NCI-H510A treated with DMSO at 0.1 percent for 48 hours (cell line): ENCODE data around the gene ECE2.
"Not testable (repeated sequence)": the region's sequence is repeated elsewhere in the genome, so short reads cannot be mapped to it uniquely, and the experiment has no call there.

Experiments used
- DNase-seq: peaks from one replicate; lab custom pipeline; 2025; lab: John Stamatoyannopoulos, UW

The ECE2 gene

GRCh38 chr3:184267249-184267648 is 8.6 kb upstream of the ECE2 start:
- not testable (repeated sequence) for DNase-seq

DNA sequence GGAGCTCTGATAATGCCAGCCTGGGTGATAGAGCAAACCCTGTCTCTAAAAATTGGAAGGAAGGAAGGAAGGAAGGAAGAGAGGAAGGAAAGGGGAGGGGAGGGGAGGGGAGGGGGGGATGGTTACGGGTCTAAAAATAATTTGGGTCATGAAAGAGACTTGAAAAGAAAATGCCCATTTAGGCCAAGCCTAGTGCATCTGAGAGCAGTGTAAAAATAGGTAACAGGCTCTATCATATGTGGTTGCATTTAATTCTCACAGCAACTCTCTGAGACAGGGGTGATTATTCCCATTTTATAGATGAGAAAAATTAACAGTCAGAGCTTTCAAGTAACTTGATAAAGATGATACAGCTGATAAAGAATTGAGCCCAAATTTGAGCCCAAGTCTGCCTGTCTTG is 3.6 kb upstream of the ECE2 start:
- no peak for DNase-seq

GRCh38 chr3:184275381-184275701 is 481 bp upstream of the ECE2 start:
- DNase-seq: no peak

DNA sequence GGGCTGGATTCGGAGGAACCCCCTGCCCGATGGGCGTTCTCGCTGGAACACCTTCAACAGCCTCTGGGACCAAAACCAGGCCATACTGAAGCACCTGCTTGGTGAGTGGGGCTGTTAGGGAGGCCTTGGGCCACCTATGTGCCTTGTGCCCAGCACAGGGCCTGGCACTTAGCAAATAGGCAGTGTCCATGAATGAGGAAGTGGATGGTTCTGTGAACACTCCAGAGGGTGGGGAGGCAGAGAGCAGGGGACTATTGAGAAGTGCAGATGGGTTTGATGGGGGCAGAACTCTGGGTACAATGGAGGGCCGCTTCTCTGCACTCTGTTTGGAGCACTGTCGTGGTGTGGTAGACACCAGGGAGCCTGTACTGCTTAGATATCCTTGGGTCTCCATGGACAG is 1.5 kb downstream of the ECE2 start:
- DNase-seq: no peak

GRCh38 chr3:184282941-184283340 is 7.1 kb downstream of the ECE2 start:
- DNase-seq: no peak

DNA sequence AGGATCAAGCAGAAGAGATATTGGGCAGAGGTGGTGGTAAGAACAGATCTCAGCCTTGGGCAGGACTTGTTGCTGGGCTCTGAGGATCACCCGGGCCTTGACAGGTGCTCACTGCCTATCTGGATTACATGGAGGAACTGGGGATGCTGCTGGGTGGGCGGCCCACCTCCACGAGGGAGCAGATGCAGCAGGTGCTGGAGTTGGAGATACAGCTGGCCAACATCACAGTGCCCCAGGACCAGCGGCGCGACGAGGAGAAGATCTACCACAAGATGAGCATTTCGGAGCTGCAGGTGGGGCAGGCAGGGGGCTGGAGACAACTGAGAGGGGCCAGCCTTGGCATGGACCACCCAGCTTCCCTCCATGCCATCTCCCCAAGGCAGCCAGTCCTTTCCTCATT is 7.9 kb downstream of the ECE2 start:
- DNase-seq: no peak

- DNase-seq: peak; percentile 83
Measured at GRCh38 chr3:184284696-184285095, 8.9 kb downstream of the ECE2 start.

DNA sequence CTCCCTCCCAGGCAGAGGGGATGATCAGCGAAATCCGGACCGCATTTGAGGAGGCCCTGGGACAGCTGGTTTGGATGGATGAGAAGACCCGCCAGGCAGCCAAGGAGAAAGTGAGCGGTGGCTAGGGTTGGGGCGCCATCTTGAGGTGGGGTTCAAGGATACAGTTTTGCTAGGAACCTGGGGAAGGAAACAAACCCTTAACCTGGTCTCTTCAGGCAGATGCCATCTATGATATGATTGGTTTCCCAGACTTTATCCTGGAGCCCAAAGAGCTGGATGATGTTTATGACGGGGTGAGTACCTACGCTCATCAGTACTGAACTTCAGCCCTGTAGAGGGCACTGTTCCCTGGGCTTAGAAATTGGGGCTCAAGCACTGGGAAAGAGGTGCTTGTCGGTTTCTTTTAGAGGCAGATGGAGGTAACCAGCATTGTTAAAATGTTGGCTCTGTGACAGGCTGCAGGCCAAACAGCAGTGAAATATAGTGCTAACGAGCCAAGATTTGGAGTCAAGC is 13.7 kb downstream of the ECE2 start:
- peak; percentile 65 for DNase-seq

DNA sequence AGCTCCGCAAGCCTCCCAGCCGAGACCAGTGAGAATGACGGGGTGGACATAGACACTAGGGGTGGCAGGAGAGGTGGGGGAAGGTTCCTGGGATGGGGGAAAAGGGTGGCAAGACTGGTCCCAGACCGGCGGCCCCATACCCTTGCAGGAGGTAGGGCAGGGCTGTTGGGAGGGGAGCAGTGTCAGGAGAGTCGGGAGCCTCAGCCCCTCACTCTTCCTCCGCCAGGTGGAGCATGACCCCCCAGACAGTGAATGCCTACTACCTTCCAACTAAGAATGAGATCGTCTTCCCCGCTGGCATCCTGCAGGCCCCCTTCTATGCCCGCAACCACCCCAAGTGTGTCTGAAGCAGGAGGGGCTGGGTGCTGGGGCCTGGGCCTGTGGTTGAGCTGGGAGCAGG is 14.5 kb downstream of the ECE2 start:
- DNase-seq: no peak

DNA sequence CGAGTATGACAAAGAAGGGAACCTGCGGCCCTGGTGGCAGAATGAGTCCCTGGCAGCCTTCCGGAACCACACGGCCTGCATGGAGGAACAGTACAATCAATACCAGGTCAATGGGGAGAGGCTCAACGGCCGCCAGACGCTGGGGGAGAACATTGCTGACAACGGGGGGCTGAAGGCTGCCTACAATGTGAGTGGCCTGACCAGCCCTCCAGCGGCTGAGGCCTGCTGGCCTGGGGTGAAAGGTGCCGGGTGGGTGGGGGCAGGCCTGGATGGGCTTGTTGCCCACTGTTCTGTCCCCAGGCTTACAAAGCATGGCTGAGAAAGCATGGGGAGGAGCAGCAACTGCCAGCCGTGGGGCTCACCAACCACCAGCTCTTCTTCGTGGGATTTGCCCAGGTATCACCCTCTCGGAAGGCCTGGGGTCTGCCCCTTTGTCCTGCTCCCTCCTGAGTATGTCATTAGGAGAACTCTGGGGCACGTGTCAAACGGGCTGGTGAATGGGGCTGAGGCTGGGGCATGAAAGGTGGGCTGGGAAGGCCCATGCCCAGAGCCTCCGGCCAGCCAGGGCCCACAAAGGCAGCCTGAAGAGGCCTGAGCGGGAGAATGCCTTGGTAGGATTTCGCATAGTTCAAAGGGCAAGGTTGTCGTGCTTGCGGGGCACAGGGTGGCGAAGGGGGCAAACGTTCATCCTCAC is 15.4 kb downstream of the ECE2 start:
- no peak for DNase-seq

- DNase-seq: no peak
Measured at GRCh38 chr3:184291738-184292445, 16.1 kb downstream of the ECE2 start.

DNA sequence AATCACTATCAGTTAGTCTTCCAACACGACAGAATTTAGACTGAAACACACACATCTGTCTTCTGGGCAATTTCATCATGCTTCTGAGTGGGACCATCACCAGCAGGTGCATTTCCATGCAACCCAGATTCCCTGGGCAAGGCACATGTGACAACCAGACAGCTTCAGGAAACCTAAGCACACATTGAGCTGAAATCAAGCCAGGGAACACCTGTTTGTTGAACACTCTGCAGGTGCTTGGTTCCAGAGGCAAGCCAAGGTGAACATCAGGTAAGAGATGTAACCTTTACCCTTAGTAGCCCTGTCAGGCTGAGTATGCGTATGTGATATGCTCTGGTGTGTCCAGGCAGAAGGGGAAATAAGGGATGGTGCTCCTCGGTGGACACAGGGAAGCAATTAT is 19.9 kb downstream of the ECE2 start:
- peak; percentile 17 for DNase-seq

DNA sequence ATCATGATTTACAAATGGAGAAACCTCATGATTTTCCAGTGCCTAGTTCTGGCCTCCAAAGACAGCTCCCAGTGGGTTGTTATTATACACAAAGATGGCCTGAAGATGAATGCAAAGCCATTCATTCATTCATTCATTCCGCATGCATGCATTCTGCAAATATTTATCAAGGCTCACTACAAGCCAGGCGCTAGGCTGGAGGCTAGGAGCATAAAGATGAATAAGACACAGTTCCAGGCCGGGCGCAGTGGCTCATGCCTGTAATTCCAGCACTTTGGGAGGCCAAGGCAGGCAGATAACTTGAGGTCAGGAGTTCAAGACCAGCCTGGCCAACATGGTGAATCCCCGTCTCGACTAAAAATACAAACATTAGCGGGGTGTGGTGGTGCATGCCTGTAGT is 20.8 kb downstream of the ECE2 start:
- no peak for DNase-seq

- peak; percentile 91 for DNase-seq
Measured at GRCh38 chr3:184298759-184299487, 23.1 kb downstream of the ECE2 start, which contains the start of gene PSMD2. Gene PSMD2 (plus strand): TSS chr3:184299241. CDS start chr3:184299267, 26 bp downstream.

- DNase-seq: no peak
Measured at GRCh38 chr3:184299488-184300377, 23.9 kb downstream of the ECE2 start.

DNA sequence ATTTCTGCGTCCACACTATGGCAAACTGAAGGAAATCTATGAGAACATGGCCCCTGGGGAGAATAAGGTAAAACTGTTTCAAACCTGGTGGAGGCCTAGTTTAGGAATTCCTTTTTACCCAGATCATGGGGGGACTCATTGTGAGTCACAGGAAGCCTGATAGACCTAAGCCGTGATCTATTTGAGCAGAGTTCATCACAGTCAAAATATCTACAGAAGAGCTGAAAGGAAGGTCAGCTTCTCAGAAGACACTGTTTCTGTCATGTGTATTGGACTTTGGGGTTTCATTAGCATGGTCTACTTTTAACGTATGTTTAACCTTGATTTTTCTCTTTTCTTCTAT is 24.5 kb downstream of the ECE2 start:
- no peak for DNase-seq

- DNase-seq: peak; percentile 12
Measured at GRCh38 chr3:184305577-184305976, 29.8 kb downstream of the ECE2 start.

DNA sequence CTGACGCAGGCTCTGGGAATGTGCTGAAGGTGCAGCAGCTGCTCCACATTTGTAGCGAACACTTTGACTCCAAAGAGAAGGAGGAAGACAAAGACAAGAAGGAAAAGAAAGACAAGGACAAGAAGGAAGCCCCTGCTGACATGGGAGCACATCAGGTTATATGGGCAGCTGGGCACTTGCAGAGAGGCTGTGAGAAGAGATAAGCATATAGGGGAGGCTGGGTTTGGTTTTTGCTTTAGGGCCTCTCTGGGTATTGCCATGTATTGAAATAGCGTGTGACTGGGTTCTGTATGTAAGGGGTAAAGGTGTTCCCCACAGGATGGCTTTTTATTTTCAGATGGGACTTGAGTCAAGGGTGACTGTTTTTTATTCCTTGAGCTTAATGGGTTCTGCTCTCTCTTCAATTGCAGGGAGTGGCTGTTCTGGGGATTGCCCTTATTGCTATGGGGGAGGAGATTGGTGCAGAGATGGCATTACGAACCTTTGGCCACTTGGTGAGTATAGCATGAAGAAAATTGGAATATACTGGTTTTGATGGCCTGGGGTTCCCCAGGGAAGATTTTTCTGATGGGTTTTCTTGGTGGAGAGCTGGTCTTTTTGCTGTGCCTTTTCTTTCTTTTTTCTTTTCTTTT is 30.6 kb downstream of the ECE2 start:
- DNase-seq: no peak

- no peak for DNase-seq
Measured at GRCh38 chr3:184307915-184308314, 32.1 kb downstream of the ECE2 start.

DNA sequence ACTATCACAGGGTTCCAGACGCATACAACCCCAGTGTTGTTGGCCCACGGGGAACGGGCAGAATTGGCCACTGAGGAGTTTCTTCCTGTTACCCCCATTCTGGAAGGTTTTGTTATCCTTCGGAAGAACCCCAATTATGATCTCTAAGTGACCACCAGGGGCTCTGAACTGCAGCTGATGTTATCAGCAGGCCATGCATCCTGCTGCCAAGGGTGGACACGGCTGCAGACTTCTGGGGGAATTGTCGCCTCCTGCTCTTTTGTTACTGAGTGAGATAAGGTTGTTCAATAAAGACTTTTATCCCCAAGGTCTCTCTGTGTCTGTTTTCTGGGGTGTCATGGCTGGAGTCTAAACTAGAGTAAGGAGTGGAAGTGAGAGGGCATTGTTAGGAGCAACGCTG is 32.9 kb downstream of the ECE2 start:
- no peak for DNase-seq

GRCh38 chr3:184311633-184312032 is 35.8 kb downstream of the ECE2 start:
- no peak for DNase-seq

DNA sequence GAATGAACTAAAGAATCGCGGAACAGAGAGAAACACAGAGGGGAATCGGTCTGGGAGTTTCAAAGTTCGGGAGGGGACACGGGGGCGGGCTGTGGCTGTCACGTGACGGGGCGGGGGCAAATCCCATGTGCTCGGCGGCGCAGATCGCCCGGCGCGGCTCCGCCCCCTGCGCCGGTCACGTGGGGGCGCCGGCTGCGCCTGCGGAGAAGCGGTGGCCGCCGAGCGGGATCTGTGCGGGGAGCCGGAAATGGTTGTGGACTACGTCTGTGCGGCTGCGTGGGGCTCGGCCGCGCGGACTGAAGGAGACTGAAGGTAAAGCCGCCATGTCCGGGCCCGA is 38.5 kb downstream of the ECE2 start, which contains the start of gene EIF4G1:
TSS of gene EIF4G1 (plus strand) at position 244 of the 337 bp plus-strand sequence. CDS start 1,191 bp downstream, outside the sequence.
- peak; percentile 87 for DNase-seq
